ENCODE measurements around the gene KCNJ8.

GRCh38 chr12:21718944-21719650 lies 55.4 kb downstream of the KCNJ8 start:
- TF ChIP-seq CTCF (IDR thresholded peaks at IDR 0.05), result no peak
- no peak for TF ChIP-seq POLR2A (IDR thresholded peaks at IDR 0.05)
- no peak for TF ChIP-seq POLR2AphosphoS5 (IDR thresholded peaks at IDR 0.05)

All from breast epithelium (tissue), 3 donors.